IMR-90 (cell line): ENCODE measurements around the gene TMEM114. TPM values are rescaled to one million over a fixed set of nuclear protein-coding genes. Genes with fewer than 3 reads are reported as not detected.

Experiments
- ATAC-seq: fragments of 200-7000 bp; cut with Tn5 transposase; 2 replicates; pipeline ENCODE4 v1.9.1; 2020; ENCODE audit warnings: low read depth, mild to moderate bottlenecking, moderate library complexity
- BruUV-seq: library from RNA; stranded (reverse); fragments of 400-500 nt; replicated peaks from 2 replicates; lab custom pipeline; 2021; lab: Mats Ljungman, UMichigan
- CTCF ChIA-PET: fragments of 300-600 bp; formaldehyde crosslinking; extraction: SDS; loops from one replicate; lab custom pipeline; 2021; ENCODE audit warnings: antibody characterized with exemption; lab: Yijun Ruan, JAX
- POLR2A ChIA-PET: fragments of 300-600 bp; sonication (Branson Sonifier 250); formaldehyde crosslinking; loops from one replicate; lab custom pipeline; 2022; ENCODE audit warnings: antibody characterized with exemption; ENCODE audit not compliant: unreplicated experiment; lab: Charles Lee
- DNase-seq: peaks from one replicate; pipeline ENCODE4 v3.0.0; 2013
- H2AFZ ChIP-seq: replicated peaks from 2 replicates; pipeline ENCODE3; 2013; ENCODE audit warnings: low read length, mild to moderate bottlenecking; ENCODE audit not compliant: poor library complexity
- H2AK5ac ChIP-seq: 2 replicates; pipeline ENCODE4 v1.6.1; 2013; ENCODE audit warnings: low read depth, low read length, inconsistent platforms
- H2AK9ac ChIP-seq: replicated peaks from 2 replicates; pipeline ENCODE3; 2013; ENCODE audit warnings: mild to moderate bottlenecking, low read depth, low read length, moderate library complexity; ENCODE audit not compliant: poor library complexity
- H2BK120ac ChIP-seq: 2 replicates; pipeline ENCODE4 v1.6.1; 2013; ENCODE audit warnings: low read depth, low read length, inconsistent platforms
- H2BK15ac ChIP-seq: 3 replicates; pipeline ENCODE4 v1.6.1; 2013; ENCODE audit warnings: low read depth, low read length, inconsistent platforms
- H2BK20ac ChIP-seq: 2 replicates; pipeline ENCODE4 v1.6.1; 2013; ENCODE audit warnings: low read depth, mild to moderate bottlenecking, inconsistent platforms, low read length, moderate library complexity
- H2BK5ac ChIP-seq: 2 replicates; pipeline ENCODE4 v1.6.1; 2013; ENCODE audit warnings: mild to moderate bottlenecking, low read depth, low read length, inconsistent platforms; ENCODE audit not compliant: poor library complexity, severe bottlenecking
- H3K14ac ChIP-seq: replicated peaks from 2 replicates; pipeline ENCODE4 v1.6.1; 2013; ENCODE audit warnings: low read depth, low read length, inconsistent platforms
- H3K18ac ChIP-seq: 2 replicates; pipeline ENCODE4 v1.6.1; 2013; ENCODE audit warnings: low read depth, low read length, control low read depth
- H3K23ac ChIP-seq: 2 replicates; pipeline ENCODE4 v1.6.1; 2013; ENCODE audit warnings: low read depth, low read length, inconsistent platforms
- H3K27ac ChIP-seq: 2 replicates; pipeline ENCODE4 v1.5.1; 2013; ENCODE audit warnings: mild to moderate bottlenecking, control low read depth, low read length; ENCODE audit not compliant: insufficient read depth
- H3K27me3 ChIP-seq: 2 replicates; pipeline ENCODE4 v1.6.1; 2013; ENCODE audit warnings: low read length; ENCODE audit not compliant: control insufficient read depth, insufficient read depth
- H3K36me3 ChIP-seq: 2 replicates; pipeline ENCODE4 v1.6.1; 2013; ENCODE audit warnings: low read length, mixed read lengths; ENCODE audit not compliant: control insufficient read depth, insufficient read depth
- H3K4ac ChIP-seq: 2 replicates; pipeline ENCODE4 v1.6.1; 2013; ENCODE audit warnings: low read depth, low read length, inconsistent platforms
- H3K4me1 ChIP-seq: 2 replicates; pipeline ENCODE4 v1.6.1; 2013; ENCODE audit warnings: low read length, mixed read lengths; ENCODE audit not compliant: control insufficient read depth, insufficient read depth
- H3K4me2 ChIP-seq: 2 replicates; pipeline ENCODE4 v1.6.1; 2013; ENCODE audit warnings: low read depth, mild to moderate bottlenecking, control low read depth, low read length, moderate library complexity
- H3K4me3 ChIP-seq: 2 replicates; pipeline ENCODE4 v1.5.1; 2013; ENCODE audit warnings: low read depth, mild to moderate bottlenecking, control low read depth, low read length, moderate library complexity; ENCODE audit not compliant: insufficient read depth
- H3K56ac ChIP-seq: 2 replicates; pipeline ENCODE4 v1.6.1; 2013; ENCODE audit warnings: low read length, inconsistent platforms; ENCODE audit not compliant: insufficient read depth; ENCODE audit errors: extremely low read depth
- H3K79me1 ChIP-seq, 2 experiments: 2 replicates each; pipeline ENCODE4 v1.6.1; 2013; ENCODE audit warnings: low read length in 2 of 2, inconsistent platforms in 1 of 2, low read depth in 1 of 2
- H3K9ac ChIP-seq: 2 replicates; pipeline ENCODE4 v1.6.1; 2013; ENCODE audit warnings: low read depth, low read length, control low read depth
- H3K9me1 ChIP-seq: 2 replicates; pipeline ENCODE4 v1.6.1; 2013; ENCODE audit warnings: low read length, inconsistent platforms; ENCODE audit not compliant: insufficient read depth
- H3K9me3 ChIP-seq: 2 replicates; pipeline ENCODE4 v1.6.1; 2013; ENCODE audit warnings: low read length; ENCODE audit not compliant: control insufficient read depth, insufficient read depth
- H4K20me1 ChIP-seq: 2 replicates; pipeline ENCODE4 v1.6.1; 2013; ENCODE audit warnings: low read length, inconsistent platforms; ENCODE audit not compliant: insufficient read depth
- H4K5ac ChIP-seq: 2 replicates; pipeline ENCODE4 v1.6.1; 2013; ENCODE audit warnings: mild to moderate bottlenecking, low read depth, low read length, control low read depth
- H4K8ac ChIP-seq, 2 experiments: 2 replicates each; pipeline ENCODE4 v1.6.1; 2013; ENCODE audit warnings: low read depth in 2 of 2, low read length in 2 of 2, control low read depth in 1 of 2, inconsistent platforms in 1 of 2
- H4K91ac ChIP-seq: 2 replicates; pipeline ENCODE4 v1.6.1; 2013; ENCODE audit warnings: low read depth, low read length, inconsistent platforms; ENCODE audit not compliant: insufficient read depth
- BHLHE40 ChIP-seq: fragments of 150-350 bp; IDR thresholded peaks from 2 replicates; pipeline ENCODE4 v1.6.1; 2016; ENCODE audit warnings: mild to moderate bottlenecking, low read depth, low read length
- CHD1 ChIP-seq: IDR thresholded peaks from 2 replicates; pipeline ENCODE4 v1.6.1; 2012; ENCODE audit warnings: low read depth, low read length, improper control_type of control experiment
- CTCF ChIP-seq: conservative IDR thresholded peaks from 2 replicates; pipeline ENCODE4 v1.5.1; 2012; ENCODE audit warnings: mild to moderate bottlenecking, low read depth, low read length, improper control_type of control experiment
- MAFK ChIP-seq: IDR thresholded peaks from 2 replicates; pipeline ENCODE4 v1.6.1; 2012; ENCODE audit warnings: low read depth, low read length, improper control_type of control experiment
- MAZ ChIP-seq: IDR thresholded peaks from 2 replicates; pipeline ENCODE4 v1.6.1; 2012; ENCODE audit warnings: low read depth, mild to moderate bottlenecking, low read length, improper control_type of control experiment, moderate library complexity, borderline replicate concordance
- NFE2L2 ChIP-seq: fragments of 150-350 bp; IDR thresholded peaks from 2 replicates; pipeline ENCODE4 v1.6.1; 2016; ENCODE audit warnings: low read depth, mild to moderate bottlenecking, low read length
- POLR2A ChIP-seq: IDR thresholded peaks from 2 replicates; pipeline ENCODE4 v1.6.1; 2012; ENCODE audit warnings: mild to moderate bottlenecking, low read depth, low read length
- RCOR1 ChIP-seq: IDR thresholded peaks from 2 replicates; pipeline ENCODE4 v1.6.1; 2012; ENCODE audit warnings: mild to moderate bottlenecking, low read length, improper control_type of control experiment; ENCODE audit not compliant: insufficient replicate concordance
- RFX5 ChIP-seq: IDR thresholded peaks from 2 replicates; pipeline ENCODE4 v1.8.0; 2012; ENCODE audit warnings: low read depth, mild to moderate bottlenecking, low read length, moderate library complexity
- USF2 ChIP-seq: fragments of 150-350 bp; IDR thresholded peaks from 2 replicates; pipeline ENCODE4 v1.6.1; 2017; ENCODE audit warnings: mild to moderate bottlenecking, antibody characterized with exemption, low read length, low read depth
- WGBS, 2 experiments: methylation state at CpG; one replicate each; pipeline versions ENCODE4 v1.1.5 to v1.1.7; 2013; ENCODE audit warnings: missing lambda C conversion rate in 2 of 2; ENCODE audit not compliant: insufficient read length in 1 of 2; ENCODE audit errors: extremely low coverage in 2 of 2; 5-methylcytosine and 5-hydroxymethylcytosine counted together
- dilution Hi-C: fragments of 300-500 bp; cut with HindIII; formaldehyde crosslinking; loops from one replicate; pipeline ENCODE4 v1.14.3; 2018; ENCODE audit warnings: low sequenced_read_pairs; ENCODE audit not compliant: unreplicated experiment
- in situ Hi-C: fragments of 300-500 bp; cut with MboI; formaldehyde crosslinking; loops from 3 replicates; pipeline ENCODE4 v1.14.3; 2019; ENCODE audit warnings: low sequenced_read_pairs, inconsistent platforms, mixed read lengths
- intact Hi-C: fragments of 100-400 bp; cut with micrococcal nuclease; formaldehyde crosslinking; loops from 2 replicates; pipeline ENCODE4 v1.10.0; 2022
- polyA plus RNA-seq, 3 experiments: library from polyadenylated mRNA; depleted of rRNA; stranded (reverse); fragments of >200 nt; gene quantifications; 2 replicates each; pipeline ENCODE4 v1.2.3, GENCODE V29; 2012; ENCODE audit warnings: low replicate concordance in 1 of 3
- total RNA-seq: library from RNA; depleted of rRNA; stranded (reverse); fragments of >200 nt; gene quantifications from 2 replicates; pipeline ENCODE4 v1.2.3, GENCODE V29; 2012

The TMEM114 gene
- total and polyA plus RNA-seq, 2 of the 4 experiments (the other 2 are of a cell fraction): not detected

GRCh38 chr16:8555400-8555799 is 34.9 kb downstream of the TMEM114 start:
- 33% methylated on average over 1 of the region's 9 CpGs; no CpG with 5 or more reads in 1 of the 2 experiments for WGBS, 2 experiments
- ATAC-seq (no peak), DNase-seq (no peak)
- no peak overlapping the region for H2BK120ac ChIP-seq
- H3K27me3 ChIP-seq: no peaks in the 10 kb centered on the region
- no peaks in the 10 kb centered on the region for H3K9me1 ChIP-seq
- no peak overlapping the region for H3K23ac ChIP-seq
- no peak overlapping the region for H2AFZ ChIP-seq
- intact Hi-C loops (no loop called here), in situ Hi-C loops (loop anchor here (25.0 kb wide), 1 partner anchor 582 kb away; no protein-coding TSS in a partner anchor), dilution Hi-C loops (no loop called here)
- no peak overlapping the region for H2BK15ac ChIP-seq
- H4K5ac ChIP-seq: no peak overlapping the region
- no peak overlapping the region for H3K4ac ChIP-seq
- H2AK5ac ChIP-seq: no peak overlapping the region
- H4K8ac ChIP-seq: no peak overlapping the region
- no peak overlapping the region for H3K18ac ChIP-seq
- no peak overlapping the region for H3K9ac ChIP-seq
- no peak overlapping the region for H3K27ac ChIP-seq
- H3K4me3 ChIP-seq: no peak overlapping the region
- CTCF ChIA-PET: interaction anchor here (0.6 kb wide), 1 partner anchor 184 kb away, joined by 5 read pairs; no protein-coding TSS in a partner anchor
- no peak overlapping the region for H3K14ac ChIP-seq
- H3K56ac ChIP-seq: no peak overlapping the region
- H3K4me1 ChIP-seq: no peaks in the 10 kb centered on the region
- no peaks in the 10 kb centered on the region for H3K9me3 ChIP-seq
- no peaks in the 10 kb centered on the region for H4K20me1 ChIP-seq
- BruUV-seq: no TSS peak
- POLR2A ChIA-PET: no interaction called here
- H4K91ac ChIP-seq: no peak overlapping the region
- no peaks in the 10 kb centered on the region for H3K79me1 ChIP-seq
- H3K36me3 ChIP-seq: no peaks in the 10 kb centered on the region
- H2BK5ac ChIP-seq: no peak overlapping the region
- no peak overlapping the region for H2AK9ac ChIP-seq
- no peak for TF ChIP-seq RFX5
- TF ChIP-seq RCOR1: no peak
- no peak for TF ChIP-seq MAFK
- TF ChIP-seq NFE2L2: no peak
- TF ChIP-seq POLR2A: no peak
- TF ChIP-seq MAZ: no peak
- TF ChIP-seq USF2: no peak
- no peak for TF ChIP-seq CHD1
- no peak for TF ChIP-seq CTCF
- no peak for TF ChIP-seq BHLHE40
- no peak overlapping the region for H2BK20ac ChIP-seq
- H3K4me2 ChIP-seq: no peak overlapping the region
